NCI-H1048 (cell line): ENCODE data around the gene TRIM71.

Experiments used
- DNase-seq: peaks from one replicate; lab custom pipeline; 2025; lab: John Stamatoyannopoulos, UW

TRIM71 gene

DNA sequence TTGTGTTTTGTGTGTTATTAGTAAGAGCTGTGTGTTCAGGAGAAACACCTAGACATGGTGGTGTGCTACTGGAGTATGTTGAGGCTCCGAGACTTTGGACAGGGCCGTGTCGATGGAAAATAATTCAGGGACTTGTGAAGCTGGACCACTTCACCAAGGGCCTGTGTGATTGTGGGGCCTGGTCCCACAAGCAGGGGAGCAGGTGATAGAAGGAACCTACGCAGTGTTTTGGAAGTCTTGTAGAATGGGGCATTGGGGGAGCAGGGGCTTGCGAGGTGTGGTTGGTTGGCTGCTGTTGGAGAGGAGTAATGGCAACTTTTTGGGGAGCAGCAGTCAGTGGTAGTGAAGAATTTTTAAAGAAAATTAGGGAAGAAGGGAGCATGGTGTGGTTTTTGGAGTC, 48.7 kb downstream of the TRIM71 start:
- no peak for DNase-seq

DNA sequence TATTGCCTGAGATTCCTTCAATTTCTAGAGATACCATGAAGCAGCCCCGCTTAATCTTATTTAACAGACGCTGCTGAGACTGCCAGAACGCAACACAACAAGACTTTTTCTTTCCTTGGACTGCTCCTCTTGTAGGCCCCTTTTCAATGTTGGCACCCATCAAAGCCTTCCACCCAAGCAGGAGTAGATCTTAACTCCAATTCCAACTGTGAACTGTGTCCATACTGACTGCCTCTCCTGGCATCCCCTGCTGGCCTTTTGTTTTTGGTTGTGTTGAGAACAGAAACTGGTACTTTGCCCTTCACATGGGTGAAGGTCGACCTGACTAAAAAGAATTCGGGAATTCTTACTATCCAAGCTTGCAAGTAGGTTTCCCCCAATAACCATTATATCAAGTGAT, 50.2 kb downstream of the TRIM71 start:
- DNase-seq: no peak

DNA sequence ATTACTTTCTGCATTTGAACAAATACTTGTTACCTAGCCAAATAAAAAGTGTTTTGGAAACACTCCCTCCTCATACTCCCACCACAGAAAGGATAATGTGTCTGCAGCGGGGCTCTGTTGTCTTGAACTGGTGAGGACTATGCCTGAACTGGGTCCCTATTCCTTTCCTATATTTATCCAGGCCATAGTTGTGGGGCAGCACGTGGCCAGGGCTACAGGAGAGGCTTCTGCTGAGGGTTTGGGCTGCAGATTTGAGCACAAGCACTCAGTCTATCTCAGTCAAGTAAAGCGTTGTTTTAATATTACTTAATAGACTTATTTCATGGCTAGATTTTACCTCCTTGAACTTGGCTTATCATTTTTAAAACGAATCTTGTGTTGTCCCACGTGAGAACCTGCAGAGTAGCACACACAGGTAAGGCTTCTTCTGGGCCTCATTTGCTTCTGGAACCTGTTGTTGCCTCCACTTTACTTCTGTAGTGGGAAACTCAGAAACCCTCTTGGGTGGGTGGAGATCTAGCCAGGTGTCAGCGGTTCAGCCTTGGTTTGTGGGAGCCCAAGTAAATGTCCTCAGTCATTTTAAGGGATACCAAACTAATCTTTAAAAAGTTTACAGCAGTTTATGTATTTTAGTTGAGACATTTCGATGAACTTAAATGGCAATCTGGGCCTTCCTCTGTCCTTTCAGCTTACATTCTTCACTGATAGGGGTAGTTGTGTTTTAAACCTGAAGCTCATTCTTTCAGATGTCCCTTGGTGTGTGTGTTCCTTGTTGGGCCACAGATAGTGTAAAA, 51.1 kb downstream of the TRIM71 start:
- DNase-seq: no peak

- DNase-seq: no peak
Measured at GRCh38 chr3:32869513-32870047, 51.8 kb downstream of the TRIM71 start.

GRCh38 chr3:32870373-32871095, 52.7 kb downstream of the TRIM71 start:
- DNase-seq: no peak

DNA sequence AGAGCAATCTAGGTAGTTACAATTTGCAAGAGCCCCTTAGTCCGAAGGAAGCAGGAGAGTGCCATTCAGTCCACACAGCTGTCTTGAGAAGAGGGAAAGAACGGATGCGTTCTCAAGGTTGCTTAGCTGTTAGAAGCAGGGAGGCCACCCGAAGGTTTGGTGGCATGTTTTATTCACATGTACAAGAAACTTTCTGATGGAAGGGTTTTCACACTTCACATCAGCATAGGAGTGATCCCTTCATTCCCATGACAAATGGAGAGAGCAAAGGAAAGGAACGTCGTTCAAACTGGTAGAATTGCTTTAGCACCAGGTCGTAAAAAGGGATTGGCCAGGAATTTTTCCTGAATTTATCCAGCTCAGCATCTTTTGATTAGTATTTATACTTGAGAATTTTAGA, 53.5 kb downstream of the TRIM71 start:
- DNase-seq: no peak

DNA sequence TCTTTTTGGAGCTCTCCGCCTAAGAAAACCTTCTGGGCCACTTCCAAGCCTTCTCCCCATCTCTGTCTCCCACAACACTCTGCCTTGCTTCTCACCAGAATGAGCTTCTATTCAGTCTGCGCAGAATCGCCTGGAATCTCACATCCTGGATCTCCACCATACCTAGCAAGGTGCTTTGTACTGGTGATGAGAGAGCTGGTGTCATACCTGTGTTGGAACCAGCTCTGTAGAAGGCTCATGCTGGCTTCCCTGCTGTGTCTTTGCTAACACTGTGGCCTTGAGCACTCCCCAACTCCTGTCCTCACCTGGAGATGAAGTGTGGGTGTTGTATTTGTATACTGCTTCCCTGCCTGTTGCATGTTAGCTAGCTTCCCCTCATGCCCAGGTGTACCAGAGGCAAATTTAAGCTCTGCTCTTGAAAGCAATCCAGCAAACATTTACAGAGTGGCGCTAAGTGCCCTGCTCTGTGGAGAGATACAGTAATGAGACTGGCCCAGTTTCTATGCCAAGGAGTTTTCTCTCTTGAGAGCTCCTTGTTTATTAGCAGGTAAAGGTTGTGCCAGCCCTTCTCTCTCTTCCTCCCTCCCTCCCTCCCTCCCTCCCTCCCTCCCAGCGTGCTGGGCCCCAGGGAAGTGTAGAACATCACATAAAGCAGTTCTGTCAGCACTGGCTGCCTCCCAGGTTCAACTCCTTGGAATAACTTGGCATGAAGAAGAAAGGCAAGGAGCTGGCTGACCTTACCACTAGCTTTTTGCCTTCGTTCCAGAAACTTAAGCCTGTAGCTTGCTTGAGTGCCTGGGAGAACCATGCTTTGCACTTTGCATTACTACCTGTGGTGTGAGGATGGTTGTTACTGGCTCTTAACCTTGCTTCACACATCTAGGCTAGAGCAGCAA, 54.9 kb downstream of the TRIM71 start:
- DNase-seq: no peak

GRCh38 chr3:32873531-32874130, 55.8 kb downstream of the TRIM71 start:
- DNase-seq: no peak

GRCh38 chr3:32876920-32877319, 59.1 kb downstream of the TRIM71 start:
- DNase-seq: no peak

DNA sequence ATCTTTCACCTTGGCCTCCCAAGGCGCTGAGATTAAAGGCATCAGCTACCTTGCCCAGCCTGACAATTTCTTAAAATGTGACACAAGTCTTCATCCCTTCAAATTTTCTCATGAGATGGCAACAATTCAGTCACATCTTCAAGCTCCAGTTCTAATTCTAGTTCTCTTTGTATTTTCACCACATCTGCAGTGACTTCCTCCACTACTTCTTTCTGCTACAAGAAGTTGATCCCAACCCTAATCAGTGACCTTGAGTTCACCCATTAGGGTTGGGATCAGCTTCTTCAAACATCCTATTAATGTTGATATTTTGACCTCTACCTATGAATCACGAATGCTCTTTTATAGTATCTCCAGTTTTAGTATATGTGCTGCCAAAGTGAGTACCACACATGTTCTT, 59.8 kb downstream of the TRIM71 start:
- DNase-seq: no peak

- no peak for DNase-seq
Measured at GRCh38 chr3:32880225-32880624, 62.4 kb downstream of the TRIM71 start.

DNA sequence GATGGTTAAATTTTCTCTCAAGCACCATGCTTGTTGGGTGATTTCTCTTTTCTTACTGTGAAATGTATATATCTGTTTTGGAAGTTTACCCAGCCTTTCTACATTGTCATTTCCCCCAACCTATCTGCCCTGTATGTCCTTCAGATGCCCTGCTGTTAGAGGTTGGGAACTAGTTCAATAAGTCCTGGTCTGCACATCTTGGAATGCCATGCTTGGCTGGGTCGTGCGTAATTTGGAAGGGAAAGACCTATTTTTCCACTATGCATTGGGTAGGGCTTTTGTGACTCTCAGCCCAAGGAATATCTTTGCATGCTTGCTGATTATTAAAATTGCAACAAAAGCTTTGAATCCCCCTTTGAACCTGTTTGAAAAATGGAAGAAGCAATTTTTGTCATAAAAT, 63.8 kb downstream of the TRIM71 start:
- DNase-seq: no peak

GRCh38 chr3:32882189-32882588, 64.4 kb downstream of the TRIM71 start:
- no peak for DNase-seq

GRCh38 chr3:32882603-32883025, 64.8 kb downstream of the TRIM71 start:
- no peak for DNase-seq

- no peak for DNase-seq
Measured at GRCh38 chr3:32883817-32884216, 66.0 kb downstream of the TRIM71 start.

GRCh38 chr3:32884591-32884990, 66.8 kb downstream of the TRIM71 start:
- DNase-seq: no peak

GRCh38 chr3:32885283-32885901, 67.6 kb downstream of the TRIM71 start:
- DNase-seq: no peak

DNA sequence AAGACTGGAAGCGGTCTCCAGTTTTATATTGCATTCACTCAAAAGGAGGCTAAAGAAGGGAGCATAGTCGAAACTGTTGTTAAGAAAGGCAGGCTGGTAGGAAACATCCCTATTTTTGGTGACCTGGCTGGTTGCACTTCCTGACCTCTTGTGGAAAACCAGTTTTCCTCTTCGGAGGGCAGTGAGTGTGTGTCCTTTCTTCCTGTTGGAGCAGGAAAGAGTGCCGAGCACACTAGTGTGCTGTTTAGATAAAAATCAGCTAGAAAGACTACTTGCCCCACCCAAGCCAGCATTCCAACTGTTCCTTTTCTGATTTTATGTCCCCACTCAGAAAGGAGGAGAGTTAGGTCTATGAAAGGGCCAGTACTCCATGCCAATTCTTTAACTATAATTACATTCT, 68.5 kb downstream of the TRIM71 start:
- no peak for DNase-seq

- no peak for DNase-seq
Measured at GRCh38 chr3:32886911-32887310, 69.1 kb downstream of the TRIM71 start.

- no peak for DNase-seq
Measured at GRCh38 chr3:32888739-32889138, 70.9 kb downstream of the TRIM71 start.
